Measurements from ENCODE around the gene EPM2AIP1. TPM values are rescaled to one million over a fixed set of nuclear protein-coding genes. Genes with fewer than 3 reads are reported as not detected.
"Not testable (repeated sequence)": the region's sequence is repeated elsewhere in the genome, so short reads cannot be mapped to it uniquely, and the experiment has no call there.

EPM2AIP1 gene
- total RNA-seq, 1 donor from 2014 or later: 4.6 TPM

DNA sequence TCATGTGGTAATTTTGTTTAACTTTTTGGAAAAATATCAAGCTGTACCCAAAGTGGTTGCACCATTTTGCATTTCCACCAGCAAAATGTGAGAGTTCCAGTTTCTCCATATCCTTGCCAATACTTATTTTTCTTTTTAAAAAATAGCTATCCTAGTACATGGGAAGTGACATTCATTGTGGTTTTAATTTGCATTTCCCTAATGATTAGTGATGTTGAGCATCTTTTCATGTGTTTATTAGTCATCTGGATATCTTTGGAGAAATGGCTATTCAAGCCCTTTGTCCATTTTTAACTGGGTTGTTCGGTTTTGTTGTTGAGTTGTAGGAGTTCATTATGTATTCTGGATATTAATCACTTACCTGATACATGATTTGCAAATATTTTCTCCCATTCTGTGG lies 28.6 kb downstream of the EPM2AIP1 start:
- DNase-seq (ENCODE audit: low read depth): no peak
- TF ChIP-seq, protein P1, sequence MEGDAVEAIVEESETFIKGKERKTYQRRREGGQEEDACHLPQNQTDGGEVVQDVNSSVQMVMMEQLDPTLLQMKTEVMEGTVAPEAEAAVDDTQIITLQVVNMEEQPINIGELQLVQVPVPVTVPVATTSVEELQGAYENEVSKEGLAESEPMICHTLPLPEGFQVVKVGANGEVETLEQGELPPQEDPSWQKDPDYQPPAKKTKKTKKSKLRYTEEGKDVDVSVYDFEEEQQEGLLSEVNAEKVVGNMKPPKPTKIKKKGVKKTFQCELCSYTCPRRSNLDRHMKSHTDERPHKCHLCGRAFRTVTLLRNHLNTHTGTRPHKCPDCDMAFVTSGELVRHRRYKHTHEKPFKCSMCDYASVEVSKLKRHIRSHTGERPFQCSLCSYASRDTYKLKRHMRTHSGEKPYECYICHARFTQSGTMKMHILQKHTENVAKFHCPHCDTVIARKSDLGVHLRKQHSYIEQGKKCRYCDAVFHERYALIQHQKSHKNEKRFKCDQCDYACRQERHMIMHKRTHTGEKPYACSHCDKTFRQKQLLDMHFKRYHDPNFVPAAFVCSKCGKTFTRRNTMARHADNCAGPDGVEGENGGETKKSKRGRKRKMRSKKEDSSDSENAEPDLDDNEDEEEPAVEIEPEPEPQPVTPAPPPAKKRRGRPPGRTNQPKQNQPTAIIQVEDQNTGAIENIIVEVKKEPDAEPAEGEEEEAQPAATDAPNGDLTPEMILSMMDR (conservative IDR thresholded peaks at IDR 0.05; ENCODE audit: low read depth, low read length): no peak

DNA sequence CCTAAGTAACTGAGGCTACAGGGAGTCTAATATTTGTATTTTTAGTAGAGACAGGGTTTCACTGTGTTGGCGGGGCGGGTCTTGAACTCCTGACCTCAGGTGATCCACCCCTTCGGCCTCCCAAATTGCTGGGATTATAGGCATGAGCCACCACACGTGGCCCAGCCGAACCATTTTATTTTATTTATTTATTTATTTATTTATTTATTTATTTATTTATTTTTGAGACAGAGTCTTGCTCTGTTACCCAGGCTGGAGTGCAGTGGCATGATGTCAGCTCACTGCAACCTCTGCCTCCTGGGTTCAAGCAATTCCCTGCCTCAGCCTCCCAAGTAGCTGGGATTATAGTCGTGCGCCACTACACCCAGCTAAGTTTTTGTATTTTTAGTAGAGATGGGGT lies 29.9 kb downstream of the EPM2AIP1 start:
- DNase-seq (ENCODE audit: low read depth); H3K4me3 ChIP-seq (ENCODE audit: low read depth, low read length): not testable (repeated sequence)

More for the DNA sequence above, 28.6 kb downstream of the EPM2AIP1 start:
- no peak overlapping the region for H3K4me3 ChIP-seq (ENCODE audit: low read depth, low read length)

DNA sequence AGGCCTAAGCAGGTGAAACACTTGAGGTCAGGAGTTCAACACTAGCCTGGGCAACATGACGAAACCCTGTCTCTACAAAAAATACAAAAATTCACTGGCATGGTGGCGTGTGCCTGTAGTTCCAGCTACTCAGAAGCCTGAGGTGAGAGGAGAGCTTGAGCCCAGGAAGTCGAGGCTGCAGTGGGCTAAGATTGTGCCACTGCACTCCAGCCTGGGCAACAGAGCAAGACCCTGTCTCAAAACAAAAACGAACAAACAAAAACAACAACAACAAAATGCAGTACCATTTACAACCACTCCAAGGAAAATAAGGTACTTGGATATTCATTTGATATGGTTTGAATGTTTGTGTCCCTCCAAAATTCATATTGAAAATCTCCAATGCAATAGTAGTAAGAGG lies 32.4 kb downstream of the EPM2AIP1 start:
- TF ChIP-seq, protein P1 (conservative IDR thresholded peaks at IDR 0.05; ENCODE audit: low read depth, low read length): no peak
- H3K4me3 ChIP-seq (ENCODE audit: low read depth, low read length): no peak overlapping the region
- no peak for DNase-seq (ENCODE audit: low read depth)

DNA sequence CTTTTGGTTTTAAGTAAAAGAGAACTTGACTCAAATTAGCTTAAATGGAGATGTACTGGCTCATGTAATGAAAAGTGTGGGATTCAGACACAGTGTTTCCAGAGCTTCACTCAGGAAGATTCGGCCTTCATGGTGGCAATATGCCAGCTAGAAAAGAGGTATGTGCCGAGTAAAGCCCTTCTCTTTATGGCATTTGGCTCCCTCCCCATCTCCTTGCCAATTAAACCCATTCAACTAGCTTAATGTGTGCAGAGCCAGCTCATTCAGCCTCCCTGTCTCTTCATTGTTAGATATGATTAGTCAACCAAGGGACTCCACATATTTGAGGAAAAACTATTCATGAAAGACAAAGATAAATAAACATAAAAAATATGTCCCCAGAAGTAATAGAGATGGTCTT lies 33.1 kb downstream of the EPM2AIP1 start:
- DNase-seq (ENCODE audit: low read depth): peak; percentile 36
- H3K4me3 ChIP-seq (ENCODE audit: low read depth, low read length): no peak overlapping the region
- TF ChIP-seq, protein P1 (conservative IDR thresholded peaks at IDR 0.05; ENCODE audit: low read depth, low read length): no peak

DNA sequence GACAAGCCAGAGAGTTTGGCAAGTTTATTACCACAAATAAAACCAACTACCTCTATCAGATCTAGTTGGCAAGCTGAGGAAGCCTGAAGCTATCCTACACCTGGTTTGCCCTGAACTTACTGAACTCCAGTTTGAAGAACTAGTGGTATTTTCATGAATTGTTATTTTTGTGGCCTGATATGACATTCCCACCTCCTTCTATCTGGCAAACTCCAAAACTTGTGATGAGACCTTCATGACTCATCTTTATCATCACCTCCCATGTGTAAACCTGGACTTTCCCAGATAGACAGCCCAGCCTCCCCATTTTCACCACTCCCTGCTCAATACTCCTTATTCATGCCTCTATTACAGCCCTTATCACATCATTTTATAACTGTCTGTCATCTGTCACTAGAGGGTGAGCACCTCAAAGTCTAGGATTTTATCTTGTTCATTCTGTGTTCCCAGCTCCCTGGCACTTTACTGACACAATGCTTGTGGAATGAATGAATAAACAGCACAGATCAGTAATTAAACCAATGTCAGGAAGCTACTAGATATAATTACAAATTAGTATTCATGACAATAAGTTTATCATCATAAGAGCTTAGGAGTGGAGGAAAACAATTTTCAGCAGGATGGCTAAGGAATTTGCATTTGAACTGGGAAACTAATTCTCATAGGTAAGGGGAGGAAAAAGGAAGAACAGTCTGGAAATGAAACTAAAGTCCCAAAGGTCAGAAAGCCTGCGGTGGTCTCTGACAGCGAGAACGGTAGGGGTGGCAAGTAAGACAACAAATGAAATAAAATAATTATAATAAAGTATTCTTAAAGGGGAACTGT lies 34.9 kb downstream of the EPM2AIP1 start:
- DNase-seq (ENCODE audit: low read depth): peak; percentile 82
- TF ChIP-seq, protein P1 (conservative IDR thresholded peaks at IDR 0.05; ENCODE audit: low read depth, low read length): no peak
- H3K4me3 ChIP-seq (ENCODE audit: low read depth, low read length): no peak overlapping the region

DNA sequence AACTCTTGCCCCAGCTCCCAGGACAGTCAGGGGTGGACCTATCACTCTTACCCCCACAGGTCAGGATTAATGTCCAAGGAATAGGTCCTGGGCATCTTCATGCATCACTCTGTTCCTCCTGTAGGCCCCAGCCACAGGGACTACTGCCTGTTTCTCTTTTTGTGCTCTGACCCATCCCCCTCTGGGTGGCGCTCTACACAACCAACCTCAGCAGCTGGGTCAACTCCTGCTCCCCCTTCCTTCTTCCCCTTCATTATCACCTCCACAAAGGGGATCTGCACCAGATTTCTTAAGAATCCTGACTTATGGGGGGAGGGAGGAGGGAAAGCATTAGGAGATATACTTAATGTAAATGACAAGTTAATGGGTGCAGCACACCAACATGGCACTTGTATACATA lies 35.9 kb downstream of the EPM2AIP1 start:
- H3K4me3 ChIP-seq (ENCODE audit: low read depth, low read length): no peak overlapping the region
- TF ChIP-seq, protein P1 (conservative IDR thresholded peaks at IDR 0.05; ENCODE audit: low read depth, low read length): no peak
- DNase-seq (ENCODE audit: low read depth): no peak

DNA sequence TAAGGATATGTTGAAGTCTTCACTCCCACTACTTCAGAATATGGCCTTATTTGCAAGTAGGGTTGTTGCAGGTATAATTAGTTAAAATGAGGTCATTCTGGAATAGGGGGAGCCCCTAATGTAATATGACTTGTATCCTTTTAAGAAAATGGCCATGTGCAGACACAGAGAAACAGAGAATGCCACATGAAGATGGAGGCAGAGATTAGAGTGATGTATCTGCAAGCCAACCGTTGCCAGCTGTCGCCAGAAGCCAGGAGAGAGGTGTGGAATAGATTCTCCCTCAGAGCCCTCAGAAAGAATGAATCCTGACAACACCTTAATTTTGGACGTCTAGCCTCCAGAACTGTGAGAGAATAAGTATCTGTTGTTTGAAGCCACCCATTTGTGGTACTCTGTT lies 36.8 kb downstream of the EPM2AIP1 start:
- DNase-seq (ENCODE audit: low read depth): no peak
- TF ChIP-seq, protein P1 (conservative IDR thresholded peaks at IDR 0.05; ENCODE audit: low read depth, low read length): no peak
- H3K4me3 ChIP-seq (ENCODE audit: low read depth, low read length): no peak overlapping the region
